ENCODE results near the gene HS1BP3.

HS1BP3 gene

GRCh38 chr2:20635113-20635510, 15.8 kb downstream of the HS1BP3 start:
- peaks cover 11% of the 10 kb centered on the region for H3K36me3 Mint-ChIP-seq (ENCODE audit: low read depth)

DNA sequence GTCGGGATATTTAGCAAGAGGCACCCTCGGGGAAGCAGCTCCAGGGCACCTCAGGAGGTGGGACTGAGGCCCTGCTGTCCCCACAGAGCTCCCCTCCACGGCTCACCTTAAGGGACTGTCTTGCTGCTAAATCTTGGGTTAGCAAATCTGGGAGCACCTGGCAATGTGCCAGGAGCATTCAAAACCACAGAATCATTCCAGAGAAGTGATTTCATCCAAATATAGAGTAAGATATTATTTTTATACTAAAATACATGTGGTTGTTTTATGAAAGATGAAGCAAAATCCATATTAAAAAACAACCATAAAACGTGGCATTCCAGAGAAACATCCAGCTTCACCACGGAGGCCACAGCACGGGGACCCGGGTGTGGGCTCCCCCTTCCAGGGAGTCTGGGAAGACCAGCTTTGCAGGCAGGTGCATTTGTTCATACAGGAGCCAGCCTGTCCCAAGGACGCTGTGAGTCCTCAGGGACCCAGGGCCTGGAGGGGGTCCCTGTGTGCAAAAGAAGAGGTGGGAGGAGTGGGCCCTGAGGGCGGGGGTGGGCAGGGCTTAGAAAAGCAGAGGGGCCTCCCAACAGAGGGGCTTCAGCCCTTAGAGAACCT, 16.3 kb downstream of the HS1BP3 start:
- H3K27me3 Mint-ChIP-seq: no peaks in the 10 kb centered on the region
- H3K9me3 Mint-ChIP-seq: no peaks in the 10 kb centered on the region
- no peaks in the 10 kb centered on the region for H3K4me1 Mint-ChIP-seq (ENCODE audit: low read depth)
- H3K27ac Mint-ChIP-seq: no peak overlapping the region
- H3K36me3 Mint-ChIP-seq (ENCODE audit: low read depth): peaks cover 11% of the 10 kb centered on the region
- no peak overlapping the region for H3K4me3 Mint-ChIP-seq

More at GRCh38 chr2:20635113-20635510, 15.8 kb downstream of the HS1BP3 start:
- Mint-ChIP-seq H3K4me1 (ENCODE audit: low read depth) (no peaks in the 10 kb centered on the region), H3K9me3 (no peaks in the 10 kb centered on the region), H3K27me3 (no peaks in the 10 kb centered on the region), H3K4me3 (no peak overlapping the region), H3K27ac (no peak overlapping the region)

- Mint-ChIP-seq H3K27me3 (no peaks in the 10 kb centered on the region), H3K36me3 (ENCODE audit: low read depth) (peaks cover 7% of the 10 kb centered on the region), H3K4me3 (no peak overlapping the region), H3K4me1 (ENCODE audit: low read depth) (no peaks in the 10 kb centered on the region), H3K9me3 (no peaks in the 10 kb centered on the region), H3K27ac (no peak overlapping the region)
These were observed 16.9 kb downstream of the HS1BP3 start for GRCh38 chr2:20633794-20634506.

DNA sequence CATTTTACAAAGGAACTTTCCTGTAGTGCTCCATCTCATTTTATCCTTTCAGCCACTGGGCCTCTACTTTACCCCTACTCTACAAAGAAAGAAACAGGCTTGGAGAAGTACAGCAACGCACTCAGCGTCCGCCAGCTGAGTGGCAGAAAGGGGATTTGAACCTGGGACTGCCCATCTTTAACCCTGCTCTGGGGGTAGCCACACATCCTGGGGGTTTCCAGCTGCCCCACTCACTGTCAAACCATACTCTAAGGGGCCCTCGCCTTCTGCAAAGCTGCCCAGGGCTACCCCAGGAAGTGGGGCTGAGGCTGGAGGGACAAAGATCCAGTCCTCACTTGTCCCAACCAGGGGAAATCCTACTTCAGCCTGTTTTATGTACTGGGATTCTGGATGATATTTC, 17.9 kb downstream of the HS1BP3 start:
- Mint-ChIP-seq H3K27me3 (no peaks in the 10 kb centered on the region), H3K4me3 (no peak overlapping the region), H3K36me3 (ENCODE audit: low read depth) (peaks cover 7% of the 10 kb centered on the region), H3K27ac (no peak overlapping the region), H3K4me1 (ENCODE audit: low read depth) (no peaks in the 10 kb centered on the region), H3K9me3 (no peaks in the 10 kb centered on the region)

DNA sequence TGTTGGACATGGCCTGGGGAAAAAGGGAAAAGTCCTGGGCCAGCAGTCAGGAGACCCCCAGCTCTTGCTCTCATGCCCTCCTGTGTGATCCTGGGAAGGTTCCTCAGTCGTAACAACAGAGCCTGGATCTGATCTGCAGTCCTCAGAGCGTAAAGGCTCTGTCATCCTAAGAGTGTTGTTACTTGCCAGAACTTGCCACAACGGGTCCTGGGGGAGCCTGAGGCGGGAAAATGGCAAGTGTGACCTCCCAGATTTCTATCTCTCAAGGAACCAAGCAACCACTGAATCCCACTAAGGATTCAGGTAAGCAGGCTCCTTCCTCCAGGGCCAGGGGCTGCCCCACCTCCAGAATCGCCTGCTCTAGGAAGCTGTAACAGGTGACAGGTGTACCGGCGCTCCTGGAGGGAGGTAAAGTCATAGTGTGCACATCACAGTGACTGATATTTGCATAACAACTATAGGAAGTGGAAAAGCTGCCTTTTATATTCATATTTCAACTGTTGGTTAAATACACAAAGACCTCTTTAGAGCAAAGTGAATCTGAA, 18.4 kb downstream of the HS1BP3 start:
- Mint-ChIP-seq H3K4me3 (no peak overlapping the region), H3K9me3 (no peaks in the 10 kb centered on the region), H3K36me3 (ENCODE audit: low read depth) (peaks cover 7% of the 10 kb centered on the region), H3K27me3 (no peaks in the 10 kb centered on the region), H3K27ac (no peak overlapping the region), H3K4me1 (ENCODE audit: low read depth) (no peaks in the 10 kb centered on the region)

DNA sequence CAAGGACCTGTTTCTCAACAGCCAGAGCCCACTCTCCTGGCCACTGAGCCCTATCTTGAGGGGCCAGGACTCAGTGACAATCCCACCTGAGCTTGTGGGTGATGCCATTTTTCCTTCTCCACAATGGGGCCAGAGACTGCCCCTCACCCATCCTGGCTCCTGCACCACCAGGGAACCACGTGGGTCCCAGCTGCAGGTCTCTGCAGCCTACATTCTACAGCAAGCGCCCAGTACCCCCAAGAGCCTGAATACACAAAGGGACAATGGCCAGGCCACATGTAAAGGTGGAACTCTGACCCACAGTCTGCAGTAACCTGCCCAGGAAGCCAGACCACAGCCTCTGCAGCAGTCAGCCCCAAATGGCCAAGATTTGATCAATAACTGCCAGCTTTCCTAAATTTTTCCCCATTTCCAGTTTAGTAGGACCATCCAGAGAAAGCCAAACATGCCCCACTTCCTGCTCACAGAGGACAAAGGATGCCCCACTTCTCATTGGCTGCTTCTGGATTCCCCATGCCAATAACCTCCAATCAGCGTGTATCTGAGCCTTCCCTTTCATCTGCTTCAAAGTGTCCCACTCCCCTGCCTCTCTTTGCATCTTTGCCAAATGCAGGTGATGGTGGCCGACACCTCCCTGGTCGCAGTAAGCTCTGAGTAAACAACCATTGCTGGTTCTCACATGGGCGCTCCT, 19.1 kb downstream of the HS1BP3 start:
- peaks cover 7% of the 10 kb centered on the region for H3K36me3 Mint-ChIP-seq (ENCODE audit: low read depth)
- H3K27ac Mint-ChIP-seq: no peak overlapping the region
- no peaks in the 10 kb centered on the region for H3K4me1 Mint-ChIP-seq (ENCODE audit: low read depth)

GRCh38 chr2:20630967-20631366, 19.9 kb downstream of the HS1BP3 start:
- H3K36me3 Mint-ChIP-seq (ENCODE audit: low read depth): peaks cover 7% of the 10 kb centered on the region
- no peak overlapping the region for H3K4me3 Mint-ChIP-seq
- no peaks in the 10 kb centered on the region for H3K27me3 Mint-ChIP-seq
- no peaks in the 10 kb centered on the region for H3K4me1 Mint-ChIP-seq (ENCODE audit: low read depth)
- H3K9me3 Mint-ChIP-seq: no peaks in the 10 kb centered on the region
- no peak overlapping the region for H3K27ac Mint-ChIP-seq

More for the DNA sequence above, 19.1 kb downstream of the HS1BP3 start:
- H3K4me3 Mint-ChIP-seq: no peak overlapping the region
- no peaks in the 10 kb centered on the region for H3K9me3 Mint-ChIP-seq
- H3K27me3 Mint-ChIP-seq: no peaks in the 10 kb centered on the region

DNA sequence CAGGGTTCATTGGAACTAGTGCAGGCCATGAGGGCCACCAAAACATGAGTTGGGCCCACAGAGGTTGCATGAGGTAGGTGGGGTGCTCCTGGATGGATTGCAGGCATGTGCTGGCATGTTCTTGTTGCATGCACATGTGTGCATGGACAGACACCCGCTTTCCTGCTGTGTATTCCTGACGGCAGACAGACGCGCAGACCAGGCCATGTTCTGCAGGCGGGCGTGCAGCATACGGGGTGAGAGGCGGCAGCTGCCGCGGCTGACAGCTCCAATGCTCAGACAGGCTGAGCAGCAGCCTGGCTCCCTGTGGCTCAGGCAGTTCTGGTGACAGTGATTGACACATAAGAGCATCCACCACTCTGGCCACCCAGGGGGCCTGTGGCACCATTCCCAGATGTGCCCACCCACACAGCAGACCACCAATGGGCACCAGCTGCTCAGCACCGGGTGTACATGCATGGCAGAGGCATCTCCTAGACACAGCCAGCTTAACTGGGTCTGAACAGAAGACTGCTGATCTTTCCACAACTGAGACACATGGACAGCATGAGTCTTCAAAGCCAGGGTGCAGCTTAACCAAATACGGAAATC, 21.2 kb downstream of the HS1BP3 start:
- no peak overlapping the region for H3K4me3 Mint-ChIP-seq
- H3K36me3 Mint-ChIP-seq (ENCODE audit: low read depth): peaks cover 4% of the 10 kb centered on the region
- no peak overlapping the region for H3K27ac Mint-ChIP-seq
- H3K9me3 Mint-ChIP-seq: no peaks in the 10 kb centered on the region
- no peaks in the 10 kb centered on the region for H3K27me3 Mint-ChIP-seq
- no peaks in the 10 kb centered on the region for H3K4me1 Mint-ChIP-seq (ENCODE audit: low read depth)

DNA sequence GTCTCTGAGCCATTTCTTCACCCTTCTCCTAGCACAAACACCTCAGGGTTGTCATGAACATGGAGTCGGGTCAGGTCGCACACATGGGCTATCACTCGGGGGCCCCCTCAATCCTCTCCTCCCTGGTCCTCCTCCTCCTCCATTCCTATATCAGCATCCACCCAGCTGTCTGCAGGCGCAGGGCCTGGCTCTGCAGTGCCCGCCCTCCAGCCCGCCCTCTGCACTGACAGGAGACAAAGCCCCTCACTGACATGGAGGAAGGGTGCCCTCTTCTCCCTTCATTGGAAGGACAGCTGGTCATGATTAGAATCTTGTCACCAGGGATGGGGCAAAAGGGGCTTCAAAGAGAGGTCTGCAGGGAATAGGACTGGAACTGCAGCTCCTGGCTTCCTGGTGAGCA, 21.7 kb downstream of the HS1BP3 start:
- peaks cover 4% of the 10 kb centered on the region for H3K36me3 Mint-ChIP-seq (ENCODE audit: low read depth)
- no peaks in the 10 kb centered on the region for H3K27me3 Mint-ChIP-seq
- no peaks in the 10 kb centered on the region for H3K9me3 Mint-ChIP-seq
- no peaks in the 10 kb centered on the region for H3K4me1 Mint-ChIP-seq (ENCODE audit: low read depth)
- no peak overlapping the region for H3K4me3 Mint-ChIP-seq
- H3K27ac Mint-ChIP-seq: no peak overlapping the region

DNA sequence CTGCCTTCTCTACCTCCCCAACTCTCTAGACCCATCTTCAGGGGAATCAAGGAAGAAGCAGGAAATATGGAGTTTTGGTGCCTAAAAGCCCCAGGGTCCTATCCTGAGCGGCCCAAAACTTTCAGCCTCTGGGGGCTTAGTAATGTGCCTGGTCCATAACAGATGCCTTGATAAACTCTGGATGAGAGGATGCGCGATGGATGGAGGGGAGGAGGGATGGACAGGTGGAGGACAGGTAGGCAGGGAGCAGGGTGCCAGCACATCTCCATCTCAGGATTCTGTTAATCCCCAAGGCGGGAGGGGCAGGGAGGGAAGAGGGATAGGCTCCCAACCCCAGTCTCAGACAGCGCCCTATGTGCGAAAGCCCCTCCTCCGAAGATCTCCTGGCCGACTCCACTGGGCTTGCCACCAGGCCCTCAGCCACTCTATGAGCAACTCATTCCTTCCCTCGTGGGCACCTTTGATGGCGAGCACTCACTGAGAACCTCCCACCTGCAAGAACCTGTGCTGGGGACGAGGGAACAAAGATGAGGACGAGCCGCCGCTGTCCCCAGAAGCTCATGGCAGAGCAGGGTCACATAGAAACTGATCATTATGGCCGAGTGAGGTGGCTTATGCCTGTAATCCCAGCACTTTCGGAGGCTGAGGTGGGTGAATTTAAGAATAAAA, 23.1 kb downstream of the HS1BP3 start:
- Mint-ChIP-seq H3K4me3 (no peak overlapping the region), H3K27ac (no peak overlapping the region), H3K27me3 (no peaks in the 10 kb centered on the region), H3K4me1 (ENCODE audit: low read depth) (no peaks in the 10 kb centered on the region), H3K36me3 (ENCODE audit: low read depth) (peaks cover 4% of the 10 kb centered on the region), H3K9me3 (no peaks in the 10 kb centered on the region)

GRCh38 chr2:20626698-20627513, 24.0 kb downstream of the HS1BP3 start:
- peaks cover 4% of the 10 kb centered on the region for H3K36me3 Mint-ChIP-seq (ENCODE audit: low read depth)

DNA sequence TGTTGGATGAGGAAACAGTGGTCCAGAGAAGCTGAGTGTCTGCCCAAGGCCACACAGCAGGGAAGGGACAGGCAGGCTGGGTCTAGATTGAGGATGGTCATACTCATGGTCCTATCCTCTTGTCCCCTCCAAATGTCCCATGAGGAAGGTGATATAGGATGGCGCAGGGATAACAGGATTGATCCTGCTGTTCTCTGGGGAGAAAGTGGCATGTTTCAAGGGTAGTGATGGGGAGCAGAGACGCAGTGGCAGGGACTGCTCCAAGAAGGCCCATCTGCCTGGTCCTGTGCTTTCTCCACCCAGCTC, 24.6 kb downstream of the HS1BP3 start:
- Mint-ChIP-seq H3K36me3 (ENCODE audit: low read depth) (peaks cover 4% of the 10 kb centered on the region), H3K9me3 (no peaks in the 10 kb centered on the region), H3K27me3 (no peaks in the 10 kb centered on the region), H3K27ac (no peak overlapping the region), H3K4me1 (ENCODE audit: low read depth) (no peaks in the 10 kb centered on the region), H3K4me3 (no peak overlapping the region)

More at GRCh38 chr2:20626698-20627513, 24.0 kb downstream of the HS1BP3 start:
- no peaks in the 10 kb centered on the region for H3K4me1 Mint-ChIP-seq (ENCODE audit: low read depth)
- H3K27ac Mint-ChIP-seq: no peak overlapping the region
- no peaks in the 10 kb centered on the region for H3K27me3 Mint-ChIP-seq
- no peaks in the 10 kb centered on the region for H3K9me3 Mint-ChIP-seq
- H3K4me3 Mint-ChIP-seq: no peak overlapping the region

DNA sequence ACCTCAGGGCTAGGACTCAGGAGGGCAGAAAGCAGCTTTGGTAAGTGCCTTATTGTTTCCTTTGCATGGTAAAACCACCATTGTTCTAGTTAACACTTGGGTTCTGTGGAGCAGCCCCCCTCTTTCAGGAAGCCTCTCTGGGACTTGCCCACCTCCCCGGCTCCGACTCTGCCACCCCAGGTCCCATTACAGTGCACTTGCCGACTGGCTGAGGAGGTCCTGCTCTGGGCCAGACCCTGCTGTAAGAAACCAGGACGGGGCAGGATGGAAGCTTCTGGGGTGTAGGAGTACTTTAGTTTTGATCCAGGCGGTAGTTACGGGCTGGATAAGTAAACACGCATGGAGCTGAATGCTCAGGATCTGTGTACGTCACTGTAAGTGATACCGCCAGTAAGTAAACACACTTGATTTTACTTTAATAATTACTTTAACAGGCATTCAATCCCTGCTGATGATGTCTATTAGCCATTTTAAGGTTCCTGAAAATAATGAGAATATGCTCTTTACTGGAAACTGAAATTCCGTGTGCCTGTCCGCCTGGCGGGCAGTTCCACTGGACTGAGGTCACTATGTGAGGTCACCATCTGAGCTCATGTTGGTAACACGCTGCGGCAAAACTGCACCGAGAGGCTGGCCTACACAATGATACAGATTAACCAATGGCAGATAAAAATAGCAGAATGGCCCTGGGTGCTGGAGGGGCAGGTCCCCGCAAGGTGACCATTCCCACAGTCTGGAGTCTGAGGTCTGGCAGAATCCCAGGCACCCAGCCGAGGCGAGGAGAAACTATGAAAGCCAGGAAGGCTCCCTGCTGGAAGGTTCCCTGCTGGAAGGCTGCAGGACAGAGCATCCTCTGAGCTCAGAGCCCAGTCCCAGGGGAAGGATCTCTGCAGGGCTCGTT, 25.2 kb downstream of the HS1BP3 start:
- no peaks in the 10 kb centered on the region for H3K4me1 Mint-ChIP-seq (ENCODE audit: low read depth)

More for the DNA sequence above, 25.2 kb downstream of the HS1BP3 start:
- H3K27me3 Mint-ChIP-seq: no peaks in the 10 kb centered on the region
- no peak overlapping the region for H3K27ac Mint-ChIP-seq
- no peak overlapping the region for H3K4me3 Mint-ChIP-seq
- H3K36me3 Mint-ChIP-seq (ENCODE audit: low read depth): peaks cover 7% of the 10 kb centered on the region
- H3K9me3 Mint-ChIP-seq: no peaks in the 10 kb centered on the region
